GM19372 (cell line): ENCODE measurements around the gene LRRC8B.
"Not testable (repeated sequence)": the region's sequence is repeated elsewhere in the genome, so short reads cannot be mapped to it uniquely, and the experiment has no call there.

ENCODE experiments used
- ATAC-seq: cut with Tn5 transposase; IDR thresholded peaks from one replicate; pipeline ENCODE4 v1.9.1; 2021; ENCODE audit warnings: mild to moderate bottlenecking, low read depth, moderate library complexity; ENCODE audit not compliant: unreplicated experiment

Gene LRRC8B

GRCh38 chr1:89524369-89525168, at the start of gene LRRC8B:
TSS of gene LRRC8B (plus strand) at chr1:89524829. CDS start at chr1:89582651, 57,822 bp downstream.
- ATAC-seq, result peak; percentile 86

GRCh38 chr1:89475269-89475668, 49.4 kb upstream of the LRRC8B start:
- ATAC-seq, result no peak

- no peak for ATAC-seq
Observed at GRCh38 chr1:89476072-89476471, 48.6 kb upstream of the LRRC8B start.

- ATAC-seq, result no peak
Observed at GRCh38 chr1:89483010-89483756, 41.4 kb upstream of the LRRC8B start.

GRCh38 chr1:89483757-89484077, 40.9 kb upstream of the LRRC8B start:
- no peak for ATAC-seq

GRCh38 chr1:89484092-89485038, 40.3 kb upstream of the LRRC8B start:
- ATAC-seq, result no peak

GRCh38 chr1:89487972-89488371, 36.7 kb upstream of the LRRC8B start:
- peak; percentile 51 for ATAC-seq

- no peak for ATAC-seq
Observed at GRCh38 chr1:89489047-89489729, 35.4 kb upstream of the LRRC8B start.

GRCh38 chr1:89490389-89490788, 34.2 kb upstream of the LRRC8B start:
- no peak for ATAC-seq

GRCh38 chr1:89499320-89499719, 25.3 kb upstream of the LRRC8B start:
- ATAC-seq, result no peak

GRCh38 chr1:89502042-89502441, 22.6 kb upstream of the LRRC8B start:
- ATAC-seq, result no peak

- no peak for ATAC-seq
Observed at GRCh38 chr1:89502895-89503294, 21.7 kb upstream of the LRRC8B start.

GRCh38 chr1:89503690-89504089, 20.9 kb upstream of the LRRC8B start:
- no peak for ATAC-seq

GRCh38 chr1:89510061-89510460, 14.6 kb upstream of the LRRC8B start:
- ATAC-seq, result not testable (repeated sequence)

GRCh38 chr1:89512996-89513720, 11.5 kb upstream of the LRRC8B start:
- no peak for ATAC-seq

GRCh38 chr1:89516055-89516454, 8.6 kb upstream of the LRRC8B start:
- no peak for ATAC-seq

GRCh38 chr1:89518221-89518631, 6.4 kb upstream of the LRRC8B start:
- ATAC-seq, result no peak

- ATAC-seq, result no peak
Observed at GRCh38 chr1:89519779-89520358, 4.8 kb upstream of the LRRC8B start.

- ATAC-seq, result not testable (repeated sequence)
Observed at GRCh38 chr1:89521977-89522376, 2.7 kb upstream of the LRRC8B start.
